PC-3 (cell line): ENCODE measurements around the gene DNAJB9.

Experiments used
- EZH2phosphoT487 ChIP-seq: fragments of 300-600 bp; sonication (generic); IDR thresholded peaks from 2 replicates; pipeline ENCODE4 v1.6.1; 2018; ENCODE audit warnings: mild to moderate bottlenecking, antibody characterized with exemption, low read length, borderline replicate concordance
- TF ChIP-seq, protein P1 (sequence below): fragments of 300-600 bp; sonication (generic); conservative IDR thresholded peaks from 2 replicates; pipeline ENCODE4 v1.5.1; 2017; ENCODE audit warnings: antibody characterized with exemption, low read depth, mild to moderate bottlenecking, low read length

DNA sequence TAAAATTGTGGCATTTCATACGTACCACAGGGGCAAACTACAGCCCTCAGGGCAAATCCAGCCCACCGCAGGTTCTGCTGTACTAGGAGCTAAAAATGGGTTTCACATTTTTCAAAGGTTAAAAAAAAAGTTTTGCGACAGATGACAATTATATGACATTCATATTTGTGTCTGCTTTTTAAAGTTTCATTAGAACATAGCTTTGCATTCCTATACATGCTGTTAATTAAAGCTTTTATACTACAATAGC lies 43.0 kb upstream of the DNAJB9 start:
- TF ChIP-seq, protein P1, sequence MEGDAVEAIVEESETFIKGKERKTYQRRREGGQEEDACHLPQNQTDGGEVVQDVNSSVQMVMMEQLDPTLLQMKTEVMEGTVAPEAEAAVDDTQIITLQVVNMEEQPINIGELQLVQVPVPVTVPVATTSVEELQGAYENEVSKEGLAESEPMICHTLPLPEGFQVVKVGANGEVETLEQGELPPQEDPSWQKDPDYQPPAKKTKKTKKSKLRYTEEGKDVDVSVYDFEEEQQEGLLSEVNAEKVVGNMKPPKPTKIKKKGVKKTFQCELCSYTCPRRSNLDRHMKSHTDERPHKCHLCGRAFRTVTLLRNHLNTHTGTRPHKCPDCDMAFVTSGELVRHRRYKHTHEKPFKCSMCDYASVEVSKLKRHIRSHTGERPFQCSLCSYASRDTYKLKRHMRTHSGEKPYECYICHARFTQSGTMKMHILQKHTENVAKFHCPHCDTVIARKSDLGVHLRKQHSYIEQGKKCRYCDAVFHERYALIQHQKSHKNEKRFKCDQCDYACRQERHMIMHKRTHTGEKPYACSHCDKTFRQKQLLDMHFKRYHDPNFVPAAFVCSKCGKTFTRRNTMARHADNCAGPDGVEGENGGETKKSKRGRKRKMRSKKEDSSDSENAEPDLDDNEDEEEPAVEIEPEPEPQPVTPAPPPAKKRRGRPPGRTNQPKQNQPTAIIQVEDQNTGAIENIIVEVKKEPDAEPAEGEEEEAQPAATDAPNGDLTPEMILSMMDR, result no peak
- no peak for TF ChIP-seq EZH2phosphoT487
